GM12878 (cell line): ENCODE data around the gene STAT4. TPM values are rescaled to one million over a fixed set of nuclear protein-coding genes. Genes with fewer than 3 reads are reported as not detected.

Experiments used
- ATAC-seq: fragments of 200-7000 bp; cut with Tn5 transposase; 3 replicates; pipeline ENCODE4 v1.9.1; 2020; ENCODE audit warnings: mild to moderate bottlenecking, moderate library complexity
- BruUV-seq: library from RNA; stranded (reverse); fragments of 400-500 nt; replicated peaks from 2 replicates; lab custom pipeline; 2021; lab: Mats Ljungman, UMichigan
- CTCF ChIA-PET: fragments of 300-600 bp; sonication (Branson Sonifier 250); formaldehyde crosslinking; extraction: SDS; loops from one replicate; lab custom pipeline; 2021; ENCODE audit warnings: inconsistent platforms; lab: Yijun Ruan, JAX
- POLR2A ChIA-PET: fragments of 350-600 bp; formaldehyde crosslinking; extraction: SDS; loops from one replicate; lab custom pipeline; 2021; ENCODE audit warnings: inconsistent platforms; lab: Charles Lee
- RAD21 ChIA-PET: fragments of 300-600 bp; sonication (Branson Sonifier 250); formaldehyde crosslinking; loops from one replicate; lab custom pipeline; 2023; ENCODE audit warnings: antibody characterized with exemption; ENCODE audit not compliant: unreplicated experiment; lab: Charles Lee
- SMC1A ChIA-PET: fragments of 300-600 bp; sonication (Branson Sonifier 250); formaldehyde crosslinking; loops from one replicate; lab custom pipeline; 2023; ENCODE audit not compliant: unreplicated experiment, uncharacterized antibody; lab: Charles Lee
- DNase-seq: peaks from one replicate; pipeline ENCODE4 v3.0.0-alpha.2; 2011; ENCODE audit warnings: low read depth, low spot score
- FAIRE-seq: peaks from 3 replicates; lab custom pipeline; 2011; peaks lifted over from hg19 to GRCh38; lab: Jason Lieb, UNC
- H2AFZ ChIP-seq: 2 replicates; pipeline ENCODE4 v1.6.0; 2011; ENCODE audit warnings: low read depth, low read length, control low read depth; ENCODE audit not compliant: control insufficient read depth
- H3K27ac ChIP-seq: 2 replicates; pipeline ENCODE4 v1.5.1; 2011; ENCODE audit warnings: control low read depth; ENCODE audit not compliant: control insufficient read depth, insufficient read depth
- H3K27me3 ChIP-seq, 2 experiments: replicated peaks in 1 of 2; 2 replicates each; pipeline versions ENCODE4 v1.6.0 to v1.6.1; 2011; ENCODE audit warnings: low read length in 1 of 2; ENCODE audit not compliant: control insufficient read depth in 2 of 2, insufficient read depth in 2 of 2
- H3K36me3 ChIP-seq, 2 experiments: 2 replicates each; pipeline ENCODE4 v1.5.1; 2011; ENCODE audit warnings: low read length in 1 of 2; ENCODE audit not compliant: control insufficient read depth in 2 of 2, insufficient read depth in 2 of 2
- H3K4me1 ChIP-seq: 2 replicates; pipeline ENCODE4 v1.6.1; 2011; ENCODE audit warnings: mild to moderate bottlenecking, low read length, moderate library complexity, mixed read lengths; ENCODE audit not compliant: control insufficient read depth, insufficient read depth
- H3K4me2 ChIP-seq: 2 replicates; pipeline ENCODE4 v1.6.0; 2011; ENCODE audit warnings: control low read depth; ENCODE audit not compliant: control insufficient read depth, insufficient read depth
- H3K4me3 ChIP-seq: fragments of 200-600 bp; sonication (generic); 2 replicates; pipeline ENCODE4 v1.5.1; 2016
- H3K79me2 ChIP-seq: 2 replicates; pipeline ENCODE4 v1.6.0; 2011; ENCODE audit warnings: low read length; ENCODE audit not compliant: control insufficient read depth, insufficient read depth
- H3K9ac ChIP-seq: 2 replicates; pipeline ENCODE4 v1.8.0; 2011; ENCODE audit warnings: low read length, control low read depth, mixed read lengths; ENCODE audit not compliant: control insufficient read depth, insufficient read depth
- H3K9me3 ChIP-seq: replicated peaks from 3 replicates; pipeline ENCODE4 v1.5.1; 2011; ENCODE audit warnings: mild to moderate bottlenecking, low read length; ENCODE audit not compliant: control insufficient read depth, insufficient read depth
- H4K20me1 ChIP-seq: 2 replicates; pipeline ENCODE4 v1.6.0; 2011; ENCODE audit not compliant: control insufficient read depth, insufficient read depth
- HDGF ChIP-seq: fragments of 450-650 bp; IDR thresholded peaks from 2 replicates; pipeline ENCODE4 v1.6.1; 2016; ENCODE audit warnings: antibody characterized with exemption
- MTA2 ChIP-seq: fragments of 450-650 bp; IDR thresholded peaks from 2 replicates; pipeline ENCODE4 v1.6.1; 2016; ENCODE audit warnings: low read depth, mild to moderate bottlenecking, moderate library complexity
- NFIC ChIP-seq: IDR thresholded peaks from 2 replicates; pipeline ENCODE4 v1.6.1; 2012; ENCODE audit warnings: low read depth, mild to moderate bottlenecking, inconsistent platforms, low read length, moderate library complexity
- NFXL1 ChIP-seq: fragments of 450-650 bp; IDR thresholded peaks from 2 replicates; pipeline ENCODE4 v1.6.1; 2017; ENCODE audit warnings: antibody characterized with exemption, mild to moderate bottlenecking, borderline replicate concordance
- NRF1 ChIP-seq: conservative IDR thresholded peaks from 2 replicates; pipeline ENCODE4 v1.6.1; 2011; ENCODE audit warnings: mild to moderate bottlenecking, low read depth, low read length, improper control_type of control experiment
- POLR2AphosphoS5 ChIP-seq: IDR thresholded peaks from 2 replicates; pipeline ENCODE4 v1.6.1; 2011; ENCODE audit warnings: mild to moderate bottlenecking, low read length, inconsistent platforms
- SIX5 ChIP-seq: IDR thresholded peaks from 2 replicates; pipeline ENCODE4 v1.6.1; 2011; ENCODE audit warnings: mild to moderate bottlenecking, low read depth, low read length, moderate library complexity; ENCODE audit not compliant: severe bottlenecking
- SPI1 ChIP-seq: IDR thresholded peaks from 2 replicates; pipeline ENCODE4 v1.6.1; 2011; ENCODE audit warnings: low read depth, mild to moderate bottlenecking, low read length, moderate library complexity, borderline replicate concordance; ENCODE audit not compliant: insufficient read depth
- SREBF1 ChIP-seq: IDR thresholded peaks from 2 replicates; pipeline ENCODE4 v1.6.1; 2012; ENCODE audit warnings: mild to moderate bottlenecking, low read length
- SREBF2 ChIP-seq: IDR thresholded peaks from 2 replicates; pipeline ENCODE4 v1.6.1; 2012; ENCODE audit warnings: mild to moderate bottlenecking, low read length
- SUZ12 ChIP-seq: fragments of 200-600 bp; sonication (generic); IDR thresholded peaks from one replicate; pipeline ENCODE4 v1.6.1; 2018; ENCODE audit warnings: antibody characterized with exemption, mild to moderate bottlenecking; ENCODE audit not compliant: unreplicated experiment
- ZBED1 ChIP-seq: IDR thresholded peaks from 2 replicates; pipeline ENCODE4 v1.6.1; 2016; ENCODE audit warnings: borderline replicate concordance
- WGBS: methylation state at CpG from one replicate; pipeline ENCODE4 v1.1.6; 2016; ENCODE audit warnings: low lambda C conversion rate; ENCODE audit not compliant: insufficient replicate concordance, insufficient coverage; ENCODE audit errors: missing lambda C conversion rate; 5-methylcytosine and 5-hydroxymethylcytosine counted together
- in situ Hi-C: fragments of 300-500 bp; cut with MboI; formaldehyde crosslinking; loops from 9 replicates; pipeline ENCODE4 v1.14.3; 2018; ENCODE audit warnings: mixed read lengths
- intact Hi-C: fragments of 100-400 bp; cut with micrococcal nuclease; formaldehyde crosslinking; loops from one replicate; pipeline ENCODE4 v1.14.2; 2022; ENCODE audit not compliant: unreplicated experiment
- polyA plus RNA-seq, 11 experiments: library from polyadenylated mRNA; depleted of rRNA in 4 of 11; unstranded in 6 of 11; stranded (reverse) in 5 of 11; fragments of >200 nt; fragmentation: Nextera tagmentation in 4 of 11; fragmentation: Illumina TruSeq in 1 of 11; extraction: Ambion mirVana in 4 of 11; extraction: Trizol in 1 of 11; gene quantifications; 1 replicate in 1 of 11; 2 replicates in 10 of 11; pipeline versions ENCODE4 v1.2.1 to v1.2.3, GENCODE V29; 2011 to 2016; ENCODE audit warnings: inconsistent platforms in 2 of 11, missing spikeins in 2 of 11, low read depth in 1 of 11
- total RNA-seq, 4 experiments: library from RNA; depleted of rRNA in 3 of 4; stranded (reverse); fragments of >200 nt in 3 of 4; fragmentation: Illumina TruSeq in 1 of 4; extraction: Trizol in 1 of 4; gene quantifications; 2 replicates each; pipeline versions ENCODE4 v1.2.1 to v1.2.3, GENCODE V29; 2013 to 2021
- TF ChIP-seq, protein P1 (sequence below): IDR thresholded peaks from 2 replicates; pipeline ENCODE4 v1.6.1; 2011; ENCODE audit warnings: mild to moderate bottlenecking, low read depth, low read length, moderate library complexity; ENCODE audit not compliant: insufficient replicate concordance
- TF ChIP-seq, protein P2 (sequence below): fragments of 150-350 bp; IDR thresholded peaks from 2 replicates; pipeline ENCODE4 v1.6.1; 2014; ENCODE audit warnings: mild to moderate bottlenecking, low read depth, low read length

Gene STAT4
- total and polyA plus RNA-seq, 10 of the 15 experiments (the other 5 are each of a cell fraction or from before 2014, with no cell fraction given), result 3.1 to 9.3 (median 7.1) TPM

DNA sequence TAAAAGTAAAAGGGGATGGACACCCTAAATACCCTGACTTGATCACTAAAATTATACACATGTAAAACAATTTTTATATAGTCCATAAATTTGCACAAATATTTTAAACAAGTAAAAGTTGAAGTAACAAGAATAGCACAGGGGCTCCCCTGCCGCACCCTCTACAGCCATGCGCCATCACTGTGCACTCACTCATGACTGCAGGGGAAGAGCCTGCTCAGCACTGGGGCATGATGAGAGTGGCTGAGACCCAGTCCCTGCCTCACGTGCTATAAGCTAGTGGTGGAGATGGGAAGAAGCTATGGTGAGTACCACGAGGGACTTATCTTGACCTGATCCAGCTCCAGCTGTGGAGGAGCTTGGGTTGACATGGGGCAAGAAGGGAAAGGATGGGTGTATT is 47.5 kb upstream of the STAT4 start:
- intact Hi-C loops, result no loop called here

More for the DNA sequence above, 47.5 kb upstream of the STAT4 start:
- CTCF ChIA-PET, result interaction anchor here (0.7 to 1.2 kb wide), 3 partner anchors 11 to 22 kb away, joined by 3 read pairs; no protein-coding TSS in a partner anchor
- Histone ChIP-seq H3K79me2 (no peaks in the 10 kb centered on the region), H3K9ac (no peak overlapping the region)
- DNase-seq, result no peak
- TF ChIP-seq NFXL1 (no peak), SIX5 (no peak), MTA2 (no peak), NRF1 (no peak), SUZ12 (no peak), ZBED1 (no peak), SPI1 (no peak), HDGF (no peak), NFIC (no peak), SREBF2 (no peak), POLR2AphosphoS5 (no peak), SREBF1 (no peak)
- TF ChIP-seq, protein P1, sequence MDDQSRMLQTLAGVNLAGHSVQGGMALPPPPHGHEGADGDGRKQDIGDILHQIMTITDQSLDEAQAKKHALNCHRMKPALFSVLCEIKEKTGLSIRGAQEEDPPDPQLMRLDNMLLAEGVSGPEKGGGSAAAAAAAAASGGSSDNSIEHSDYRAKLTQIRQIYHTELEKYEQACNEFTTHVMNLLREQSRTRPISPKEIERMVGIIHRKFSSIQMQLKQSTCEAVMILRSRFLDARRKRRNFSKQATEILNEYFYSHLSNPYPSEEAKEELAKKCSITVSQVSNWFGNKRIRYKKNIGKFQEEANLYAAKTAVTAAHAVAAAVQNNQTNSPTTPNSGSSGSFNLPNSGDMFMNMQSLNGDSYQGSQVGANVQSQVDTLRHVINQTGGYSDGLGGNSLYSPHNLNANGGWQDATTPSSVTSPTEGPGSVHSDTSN, result no peak
- TF ChIP-seq, protein P2, sequence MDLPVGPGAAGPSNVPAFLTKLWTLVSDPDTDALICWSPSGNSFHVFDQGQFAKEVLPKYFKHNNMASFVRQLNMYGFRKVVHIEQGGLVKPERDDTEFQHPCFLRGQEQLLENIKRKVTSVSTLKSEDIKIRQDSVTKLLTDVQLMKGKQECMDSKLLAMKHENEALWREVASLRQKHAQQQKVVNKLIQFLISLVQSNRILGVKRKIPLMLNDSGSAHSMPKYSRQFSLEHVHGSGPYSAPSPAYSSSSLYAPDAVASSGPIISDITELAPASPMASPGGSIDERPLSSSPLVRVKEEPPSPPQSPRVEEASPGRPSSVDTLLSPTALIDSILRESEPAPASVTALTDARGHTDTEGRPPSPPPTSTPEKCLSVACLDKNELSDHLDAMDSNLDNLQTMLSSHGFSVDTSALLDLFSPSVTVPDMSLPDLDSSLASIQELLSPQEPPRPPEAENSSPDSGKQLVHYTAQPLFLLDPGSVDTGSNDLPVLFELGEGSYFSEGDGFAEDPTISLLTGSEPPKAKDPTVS, result no peak
- TF ChIP-seq, all 136 proteins: peak for 0
- Histone ChIP-seq H3K27me3 (no peaks in the 10 kb centered on the region), H3K27ac (no peak overlapping the region), H2AFZ (no peak overlapping the region), H3K4me1 (peaks cover 14% of the 10 kb centered on the region), H3K4me3 (no peak overlapping the region), H3K4me2 (no peak overlapping the region), H3K9me3 (no peaks in the 10 kb centered on the region; the same call in 1 of the 3 replicates), H4K20me1 (no peaks in the 10 kb centered on the region), H3K36me3 (no peaks in the 10 kb centered on the region)
- in situ Hi-C loops, result no loop called here
- SMC1A ChIA-PET, result interaction anchor here (0.7 to 1.1 kb wide), 2 partner anchors 9 to 19 kb away, joined by 3 read pairs; no protein-coding TSS in a partner anchor
- RAD21 ChIA-PET, result interaction anchor here (1.1 kb wide), 1 partner anchor 146 kb away, joined by 4 read pairs; no protein-coding TSS in a partner anchor
- POLR2A ChIA-PET, result no interaction called here
- no TSS peak for BruUV-seq
- FAIRE-seq (no peak), ATAC-seq (no peak)
- 15% methylated on average over 4 of the region's 4 CpGs for whole genome bisulfite sequencing
